Astrocyte (in vitro differentiated cells and primary cell): ENCODE measurements around the gene SDF2.

Experiments used
- CTCF ChIP-seq: IDR thresholded peaks from 2 replicates; pipeline ENCODE4 v1.5.1; 2011; ENCODE audit warnings: low read depth, mild to moderate bottlenecking, inconsistent platforms, low read length, moderate library complexity; ENCODE audit not compliant: insufficient read depth
- EZH2 ChIP-seq: IDR thresholded peaks from 2 replicates; pipeline ENCODE4 v1.6.1; 2012; ENCODE audit warnings: mild to moderate bottlenecking, low read length, inconsistent platforms; ENCODE audit not compliant: insufficient read depth

DNA sequence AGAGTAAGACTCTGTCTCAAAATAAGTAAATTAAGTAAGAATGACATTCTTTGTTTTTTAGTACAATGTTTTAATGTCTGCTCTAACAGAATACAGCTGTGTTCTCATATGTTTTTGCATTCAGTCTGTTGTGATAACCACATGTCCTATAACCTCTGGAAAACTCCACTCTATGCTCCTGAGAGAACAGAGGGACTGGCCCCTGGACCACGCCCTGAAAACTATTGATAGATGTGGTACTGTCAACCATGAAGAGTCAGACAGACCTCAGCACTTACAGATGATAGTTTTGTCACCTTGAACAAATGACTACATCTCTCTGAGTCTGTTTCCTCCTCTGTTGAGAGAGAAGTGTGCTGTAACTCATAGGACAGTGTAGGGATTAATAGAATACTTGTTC is 8.2 kb upstream of the SDF2 start:
- no peak for TF ChIP-seq CTCF
- TF ChIP-seq EZH2: no peak
